H9 (cell line): ENCODE results near the gene ENOX1. TPM values are rescaled to one million over a fixed set of nuclear protein-coding genes. Genes with fewer than 3 reads are reported as not detected.

ENCODE experiments used
- DNase-seq: peaks from one replicate; pipeline ENCODE4 v3.0.0-alpha.2; 2017
- H2AFZ ChIP-seq: one replicate; pipeline ENCODE4 v1.6.1; 2013; ENCODE audit warnings: mild to moderate bottlenecking, low read length, control low read depth, moderate library complexity
- H2AK5ac ChIP-seq: 2 replicates; pipeline ENCODE4 v1.6.1; 2013; ENCODE audit warnings: low read length, control low read depth, mixed read lengths; ENCODE audit not compliant: insufficient read length
- H2BK120ac ChIP-seq: one replicate; pipeline ENCODE4 v1.6.1; 2013; ENCODE audit warnings: low read depth, mild to moderate bottlenecking, low read length, control low read depth, inconsistent platforms; ENCODE audit not compliant: poor library complexity, severe bottlenecking
- H2BK12ac ChIP-seq: 2 replicates; pipeline ENCODE4 v1.6.1; 2013; ENCODE audit warnings: low read length, control low read depth, mixed read lengths, low read depth; ENCODE audit not compliant: insufficient read length
- H2BK15ac ChIP-seq: 2 replicates; pipeline ENCODE4 v1.6.1; 2013; ENCODE audit warnings: low read depth, low read length, control low read depth
- H2BK20ac ChIP-seq: one replicate; pipeline ENCODE4 v1.6.1; 2013; ENCODE audit warnings: low read depth, mild to moderate bottlenecking, low read length, control low read depth, inconsistent platforms; ENCODE audit not compliant: poor library complexity, severe bottlenecking
- H2BK5ac ChIP-seq: 2 replicates; pipeline ENCODE4 v1.6.1; 2013; ENCODE audit warnings: low read length, control low read depth, mixed read lengths; ENCODE audit not compliant: insufficient read length
- H3K14ac ChIP-seq: 2 replicates; pipeline ENCODE4 v1.6.1; 2013; ENCODE audit warnings: low read length, control low read depth; ENCODE audit not compliant: insufficient read depth
- H3K18ac ChIP-seq: 2 replicates; pipeline ENCODE4 v1.6.1; 2013; ENCODE audit warnings: low read depth, mild to moderate bottlenecking, mixed read lengths, low read length, control low read depth; ENCODE audit not compliant: insufficient read length
- H3K23ac ChIP-seq: 2 replicates; pipeline ENCODE4 v1.6.1; 2013; ENCODE audit warnings: low read length, control low read depth, mixed read lengths, low read depth; ENCODE audit not compliant: insufficient read length
- H3K23me2 ChIP-seq: 2 replicates; pipeline ENCODE4 v1.6.1; 2013; ENCODE audit warnings: low read depth, mild to moderate bottlenecking, mixed read lengths, low read length, control low read depth; ENCODE audit not compliant: insufficient read length, poor library complexity, severe bottlenecking
- H3K27ac ChIP-seq: 2 replicates; pipeline ENCODE4 v1.5.1; 2013; ENCODE audit warnings: low read length, control low read depth, mixed read lengths, low read depth; ENCODE audit not compliant: insufficient read length
- H3K27me3 ChIP-seq: 2 replicates; pipeline ENCODE4 v1.6.1; 2013; ENCODE audit warnings: low read length, control low read depth, inconsistent platforms; ENCODE audit not compliant: insufficient read depth
- H3K4ac ChIP-seq: 2 replicates; pipeline ENCODE4 v1.6.1; 2013; ENCODE audit warnings: low read depth, mild to moderate bottlenecking, control low read depth, inconsistent platforms, low read length, moderate library complexity
- H3K4me1 ChIP-seq: 2 replicates; pipeline ENCODE4 v1.6.1; 2013; ENCODE audit warnings: low read length, control low read depth, inconsistent platforms; ENCODE audit not compliant: insufficient read depth
- H3K4me2 ChIP-seq: 2 replicates; pipeline ENCODE4 v1.6.1; 2013; ENCODE audit warnings: low read length, control low read depth, mixed read lengths; ENCODE audit not compliant: insufficient read length, insufficient read depth
- H3K56ac ChIP-seq: 2 replicates; pipeline ENCODE4 v1.6.1; 2013; ENCODE audit warnings: low read depth, mild to moderate bottlenecking, mixed read lengths, low read length, control low read depth; ENCODE audit not compliant: insufficient read length
- H3K79me1 ChIP-seq: 2 replicates; pipeline ENCODE4 v1.6.1; 2013; ENCODE audit warnings: low read depth, mild to moderate bottlenecking, moderate library complexity, low read length, control low read depth, inconsistent platforms; ENCODE audit not compliant: insufficient read depth, poor library complexity, severe bottlenecking
- H3K79me2 ChIP-seq: 2 replicates; pipeline ENCODE4 v1.6.1; 2013; ENCODE audit warnings: low read length, control low read depth, inconsistent platforms; ENCODE audit not compliant: insufficient read depth
- H3K9ac ChIP-seq: 2 replicates; pipeline ENCODE4 v1.6.1; 2013; ENCODE audit warnings: low read length, control low read depth, mixed read lengths; ENCODE audit not compliant: insufficient read length; ENCODE audit errors: extremely low read depth
- H3K9me3 ChIP-seq: one replicate; pipeline ENCODE4 v1.6.1; 2013; ENCODE audit warnings: low read depth, low read length, inconsistent platforms; ENCODE audit not compliant: control insufficient read depth
- H3T11ph ChIP-seq: one replicate; pipeline ENCODE4 v1.6.1; 2013; ENCODE audit warnings: mild to moderate bottlenecking, low read length, control low read depth, inconsistent platforms
- H4K20me1 ChIP-seq: one replicate; pipeline ENCODE4 v1.6.1; 2013; ENCODE audit not compliant: control insufficient read depth, insufficient read length, insufficient read depth
- H4K5ac ChIP-seq: 2 replicates; pipeline ENCODE4 v1.6.1; 2013; ENCODE audit warnings: low read depth, mild to moderate bottlenecking, mixed read lengths, low read length, control low read depth; ENCODE audit not compliant: insufficient read length
- H4K8ac ChIP-seq: replicated peaks from 2 replicates; pipeline ENCODE4 v1.6.1; 2013; ENCODE audit warnings: low read length, control low read depth, mixed read lengths, low read depth; ENCODE audit not compliant: insufficient read length
- H4K91ac ChIP-seq: 2 replicates; pipeline ENCODE4 v1.6.1; 2013; ENCODE audit warnings: low read depth, mild to moderate bottlenecking, moderate library complexity, mixed read lengths, low read length, control low read depth; ENCODE audit not compliant: insufficient read length
- H3K27ac Mint-ChIP-seq, 3 experiments: 2 replicates in 2 of 3; 3 replicates in 1 of 3; pipeline ENCODE4 v1.8.0; 2020 to 2021; ENCODE audit warnings: mixed read lengths in 3 of 3, mild to moderate bottlenecking in 1 of 3, moderate library complexity in 1 of 3
- H3K27me3 Mint-ChIP-seq: 2 replicates; pipeline ENCODE4 v1.8.0; 2021; ENCODE audit warnings: low read depth, mild to moderate bottlenecking, moderate library complexity, mixed read lengths
- H3K36me3 Mint-ChIP-seq, 3 experiments: 2 replicates in 2 of 3; 3 replicates in 1 of 3; pipeline ENCODE4 v1.8.0; 2020 to 2021; ENCODE audit warnings: low read depth in 3 of 3, mixed read lengths in 3 of 3; ENCODE audit not compliant: insufficient read depth in 1 of 3
- H3K4me1 Mint-ChIP-seq, 2 experiments: 2 replicates each; pipeline ENCODE4 v1.8.0; 2020; ENCODE audit warnings: mixed read lengths in 2 of 2
- H3K4me3 Mint-ChIP-seq, 2 experiments: 2 replicates in 1 of 2; 3 replicates in 1 of 2; pipeline ENCODE4 v1.8.0; 2020 to 2021; ENCODE audit warnings: mild to moderate bottlenecking in 2 of 2, mixed read lengths in 2 of 2, moderate library complexity in 1 of 2
- H3K9me3 Mint-ChIP-seq, 2 experiments: 2 replicates in 1 of 2; 3 replicates in 1 of 2; pipeline ENCODE4 v1.8.0; 2020; ENCODE audit warnings: mild to moderate bottlenecking in 2 of 2, mixed read lengths in 2 of 2, moderate library complexity in 1 of 2
- WGBS: extraction: QIAGEN DNeasy Blood & Tissue Kit; methylation state at CpG from one replicate; pipeline ENCODE4 v1.1.7; 2013; ENCODE audit warnings: missing lambda C conversion rate, low lambda C conversion rate, mixed read lengths; ENCODE audit not compliant: insufficient read length; ENCODE audit errors: extremely low coverage; 5-methylcytosine and 5-hydroxymethylcytosine counted together
- total RNA-seq: library from RNA; stranded (reverse); gene quantifications from 2 replicates; pipeline ENCODE4 v1.2.1, GENCODE V29; 2021
- TF ChIP-seq, protein P1 (sequence below): fragments of 200-600 bp; sonication (generic); conservative IDR thresholded peaks from 3 replicates; pipeline ENCODE4 v1.8.0; 2021; ENCODE audit warnings: antibody characterized with exemption, mild to moderate bottlenecking

ENOX1 gene
- total RNA-seq, 1 experiment from 2014 or later: 0.24 TPM

DNA sequence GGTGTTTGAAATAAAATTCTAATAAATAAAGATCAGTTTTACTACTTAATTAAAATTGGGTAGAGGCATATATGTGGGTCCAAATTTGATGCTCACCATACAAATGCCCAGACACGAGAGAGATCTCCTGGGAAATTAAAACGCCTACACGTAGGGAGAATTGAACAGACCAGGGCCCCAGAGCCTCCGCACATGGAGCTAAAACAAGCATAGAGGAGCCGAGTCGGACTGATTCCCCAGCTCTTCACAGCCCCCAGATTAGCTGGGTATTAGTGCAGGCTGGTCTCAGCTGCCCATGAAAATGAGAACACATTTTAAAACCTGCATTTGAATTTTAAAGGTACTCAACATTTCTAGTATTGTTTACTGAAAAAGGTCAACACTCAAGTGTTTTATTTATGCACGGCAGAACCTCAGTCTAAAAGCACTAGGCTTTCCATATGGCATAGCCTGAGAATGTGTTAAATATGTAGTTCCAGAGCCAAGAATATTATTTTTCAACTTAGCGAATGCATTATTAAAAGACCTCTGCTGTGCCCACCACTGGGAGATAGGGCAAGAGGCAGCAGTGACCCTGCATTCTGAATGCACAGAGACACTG lies 344.8 kb downstream of the ENOX1 start:
- Histone ChIP-seq H4K5ac (no peak overlapping the region), H3K27me3 (no peaks in the 10 kb centered on the region), H3K14ac (no peak overlapping the region), H3K9me3 (no peaks in the 10 kb centered on the region), H4K91ac (no peak overlapping the region), H3K4me1 (no peaks in the 10 kb centered on the region), H3K79me2 (no peaks in the 10 kb centered on the region), H3K23me2 (no peaks in the 10 kb centered on the region), H3T11ph (no peak overlapping the region), H3K79me1 (no peaks in the 10 kb centered on the region), H2BK20ac (no peak overlapping the region), H3K27ac (no peak overlapping the region), H2BK15ac (no peak overlapping the region), H4K8ac (no peak overlapping the region), H2AFZ (no peak overlapping the region), H3K18ac (no peak overlapping the region), H3K4me2 (no peak overlapping the region), H3K23ac (no peak overlapping the region), H2BK12ac (no peak overlapping the region), H3K4ac (no peak overlapping the region), H2BK5ac (no peak overlapping the region), H3K9ac (no peak overlapping the region), H2AK5ac (no peak overlapping the region), H2BK120ac (no peak overlapping the region), H3K56ac (no peak overlapping the region), H4K20me1 (no peaks in the 10 kb centered on the region)
- H3K4me1 Mint-ChIP-seq: peaks cover 15% of the 10 kb centered on the region in 2 experiments
- no CpG with 5 or more reads among the region's 8 CpGs for WGBS
- H3K9me3 Mint-ChIP-seq: no peaks in the 10 kb centered on the region
- DNase-seq: no peak
- no peaks in the 10 kb centered on the region; the same call in 1 of the 2 replicates for H3K27me3 Mint-ChIP-seq
- H3K4me3 Mint-ChIP-seq: no peak overlapping the region
- no peaks in the 10 kb centered on the region for H3K36me3 Mint-ChIP-seq
- peak overlapping the region in 1 of 3 experiments; percentile 31; a peak in 1 of 7 replicates for H3K27ac Mint-ChIP-seq
- TF ChIP-seq, protein P1, sequence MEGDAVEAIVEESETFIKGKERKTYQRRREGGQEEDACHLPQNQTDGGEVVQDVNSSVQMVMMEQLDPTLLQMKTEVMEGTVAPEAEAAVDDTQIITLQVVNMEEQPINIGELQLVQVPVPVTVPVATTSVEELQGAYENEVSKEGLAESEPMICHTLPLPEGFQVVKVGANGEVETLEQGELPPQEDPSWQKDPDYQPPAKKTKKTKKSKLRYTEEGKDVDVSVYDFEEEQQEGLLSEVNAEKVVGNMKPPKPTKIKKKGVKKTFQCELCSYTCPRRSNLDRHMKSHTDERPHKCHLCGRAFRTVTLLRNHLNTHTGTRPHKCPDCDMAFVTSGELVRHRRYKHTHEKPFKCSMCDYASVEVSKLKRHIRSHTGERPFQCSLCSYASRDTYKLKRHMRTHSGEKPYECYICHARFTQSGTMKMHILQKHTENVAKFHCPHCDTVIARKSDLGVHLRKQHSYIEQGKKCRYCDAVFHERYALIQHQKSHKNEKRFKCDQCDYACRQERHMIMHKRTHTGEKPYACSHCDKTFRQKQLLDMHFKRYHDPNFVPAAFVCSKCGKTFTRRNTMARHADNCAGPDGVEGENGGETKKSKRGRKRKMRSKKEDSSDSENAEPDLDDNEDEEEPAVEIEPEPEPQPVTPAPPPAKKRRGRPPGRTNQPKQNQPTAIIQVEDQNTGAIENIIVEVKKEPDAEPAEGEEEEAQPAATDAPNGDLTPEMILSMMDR: no peak
